RCC 7860 (cell line): ENCODE results near the gene CFDP1.

ENCODE experiments used
- DNase-seq: peaks from one replicate; pipeline ENCODE4 v3.0.0-alpha.2; 2015; ENCODE audit warnings: low spot score
- FAIRE-seq: peaks from 2 replicates; lab custom pipeline; 2012; peaks lifted over from hg19 to GRCh38; lab: Jason Lieb, UNC

Gene CFDP1

DNA sequence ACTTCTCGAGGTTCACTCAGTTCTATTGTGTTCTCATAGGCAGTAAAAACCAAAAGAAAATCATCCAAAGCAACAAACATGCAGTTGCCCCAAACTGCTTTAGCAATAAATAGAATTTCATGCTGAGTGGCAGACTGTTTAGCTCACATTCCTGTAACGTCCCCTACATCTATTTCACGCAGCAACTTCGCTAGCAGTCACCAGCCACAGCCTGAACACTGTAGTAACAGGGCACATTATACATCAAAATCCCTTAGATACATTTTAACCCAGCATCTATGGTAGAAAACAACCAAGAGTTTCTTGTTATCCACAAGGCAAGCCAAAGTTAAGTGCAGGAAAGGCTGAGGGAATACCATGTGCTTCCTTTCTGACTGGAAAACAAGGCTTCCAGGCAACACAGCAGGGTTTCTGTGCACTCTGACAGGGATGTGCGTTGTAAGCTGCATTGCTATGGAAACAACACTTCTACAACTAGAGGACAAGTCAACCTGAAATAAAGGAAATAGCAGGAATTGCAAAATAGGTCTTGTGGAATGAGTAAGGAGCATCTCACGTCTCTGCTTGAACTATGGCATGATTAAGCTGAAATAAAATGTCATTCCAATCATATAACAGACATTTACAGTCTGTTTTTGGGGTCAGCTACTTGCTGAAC, 55.4 kb downstream of the CFDP1 start:
- FAIRE-seq (peak; percentile 61), DNase-seq (peak; percentile 92)

DNA sequence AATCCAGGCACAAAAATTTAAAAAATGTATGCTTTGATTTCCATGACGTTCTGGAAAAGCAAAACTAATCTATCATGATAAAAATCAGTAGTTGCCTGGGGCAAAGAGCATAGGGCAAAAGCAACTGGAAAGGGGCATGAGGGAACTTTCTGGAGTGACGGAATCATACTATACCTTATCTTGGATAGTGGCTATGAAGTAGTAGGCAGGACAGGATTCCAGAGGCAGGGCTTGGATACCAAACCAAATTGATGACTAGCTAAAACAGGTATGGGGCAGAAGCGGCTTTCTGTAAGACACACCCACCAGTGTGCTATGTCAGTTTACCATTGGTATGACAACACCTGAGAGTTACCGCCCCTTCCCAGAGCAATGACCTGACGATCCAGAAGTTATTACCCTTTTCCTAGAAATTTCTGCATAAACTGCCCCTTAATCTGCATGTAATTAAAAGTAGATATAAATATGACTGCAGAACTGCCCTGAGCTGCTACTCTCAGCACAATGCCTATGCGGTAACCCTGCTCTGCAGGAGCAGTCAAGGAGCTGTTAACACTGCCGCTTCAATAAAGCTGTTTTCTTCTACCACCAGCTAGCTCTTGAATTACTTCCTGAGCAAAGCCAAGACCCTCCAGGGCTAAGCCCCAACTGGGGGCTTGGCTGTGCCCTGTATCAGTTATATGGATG, 56.7 kb downstream of the CFDP1 start:
- DNase-seq = no peak
- no peak for FAIRE-seq

GRCh38 chr16:75374388-75374787, 58.9 kb downstream of the CFDP1 start:
- no peak for FAIRE-seq
- no peak for DNase-seq

DNA sequence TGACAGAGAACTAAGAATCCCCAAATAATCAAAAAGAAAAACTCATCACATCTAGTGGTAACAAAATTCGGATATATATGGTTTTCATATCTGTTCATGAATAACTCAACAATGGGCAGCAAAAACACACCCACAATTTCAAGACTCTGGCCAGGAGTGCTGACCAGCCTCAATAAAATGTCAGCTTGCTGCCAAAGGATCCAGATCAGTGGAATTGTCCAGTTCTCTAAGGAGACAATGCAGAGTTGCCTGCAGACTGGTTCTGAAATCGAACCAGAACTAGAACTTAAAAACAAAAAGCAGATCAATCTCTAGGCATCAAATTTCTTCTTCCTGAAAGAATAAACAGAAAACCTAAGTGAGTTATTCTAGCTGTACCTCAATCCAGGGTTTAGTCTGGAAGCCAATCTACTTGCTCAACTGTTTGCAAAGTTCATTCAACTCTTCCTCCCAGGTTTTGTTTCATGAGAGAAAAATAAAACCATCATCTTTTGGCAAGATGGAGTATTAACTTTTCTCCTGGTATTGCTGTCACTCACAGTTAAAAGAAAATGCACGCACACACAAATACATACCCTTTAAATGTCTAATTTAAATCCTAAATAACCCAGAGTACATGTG, 61.0 kb downstream of the CFDP1 start:
- FAIRE-seq (no peak), DNase-seq (no peak)

DNA sequence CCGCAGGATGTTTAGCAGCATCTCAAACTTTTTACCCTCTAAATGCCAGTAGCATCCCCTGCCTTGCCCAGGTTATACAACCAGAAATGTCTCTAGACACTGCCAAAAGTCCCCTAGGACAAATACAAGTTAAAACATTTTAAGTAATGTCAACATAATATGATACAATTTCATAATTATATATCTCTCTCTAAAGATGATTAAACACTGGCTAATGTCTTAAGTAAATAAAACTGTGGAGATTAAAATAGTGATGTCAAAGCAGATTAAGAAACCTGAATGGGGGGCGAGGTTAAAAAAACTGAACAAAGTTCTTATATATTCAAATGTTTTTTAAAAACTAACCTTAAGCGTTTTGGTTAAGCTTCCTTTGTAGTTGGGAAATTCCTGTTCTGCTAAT, 62.1 kb downstream of the CFDP1 start:
- FAIRE-seq (no peak), DNase-seq (no peak)

DNA sequence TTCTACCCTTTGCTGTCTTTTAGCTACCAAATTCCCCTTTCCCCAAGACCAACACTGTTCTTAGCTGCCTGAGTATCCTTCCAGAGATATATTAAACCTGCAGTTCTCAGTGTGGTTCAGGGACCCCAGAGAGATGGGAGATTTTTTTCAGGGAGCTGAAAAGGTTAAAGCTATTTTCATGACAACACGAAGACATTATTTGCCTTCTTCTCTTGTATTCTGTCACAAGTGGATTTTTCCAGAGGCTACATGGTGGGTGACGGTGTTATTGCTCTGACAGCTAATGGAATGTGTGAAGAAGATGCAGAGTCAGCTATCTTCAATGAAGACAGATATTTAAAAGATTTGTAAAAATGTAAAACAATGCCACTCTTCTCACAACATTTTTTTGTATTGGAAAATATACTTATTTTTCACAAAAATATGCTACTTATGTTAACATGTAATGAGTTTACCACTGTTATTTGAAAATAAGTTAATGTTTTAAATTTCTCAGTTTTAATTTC, 69.0 kb downstream of the CFDP1 start:
- no peak for DNase-seq
- no peak for FAIRE-seq

DNA sequence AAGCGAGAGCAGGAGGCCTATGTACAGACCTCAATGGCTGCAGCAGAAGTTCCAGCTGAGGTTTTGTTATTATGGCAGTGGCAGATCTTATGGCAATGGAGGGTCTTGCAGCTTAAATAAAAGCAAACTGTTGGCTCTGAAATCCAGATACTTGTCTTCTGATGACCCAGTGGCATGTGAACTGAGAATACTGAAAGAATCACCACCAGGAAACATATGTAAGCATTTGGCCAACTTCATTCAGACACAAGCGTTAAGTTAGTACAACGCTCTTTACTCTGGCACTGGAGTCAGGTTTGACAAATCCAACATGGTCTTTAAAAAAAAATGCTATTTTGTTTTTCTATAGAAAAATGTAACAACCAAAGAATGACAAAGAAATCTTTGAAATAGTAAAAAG, 70.5 kb downstream of the CFDP1 start:
- FAIRE-seq (no peak), DNase-seq (no peak)

GRCh38 chr16:75361936-75362335, 71.4 kb downstream of the CFDP1 start:
- FAIRE-seq (no peak), DNase-seq (no peak)

DNA sequence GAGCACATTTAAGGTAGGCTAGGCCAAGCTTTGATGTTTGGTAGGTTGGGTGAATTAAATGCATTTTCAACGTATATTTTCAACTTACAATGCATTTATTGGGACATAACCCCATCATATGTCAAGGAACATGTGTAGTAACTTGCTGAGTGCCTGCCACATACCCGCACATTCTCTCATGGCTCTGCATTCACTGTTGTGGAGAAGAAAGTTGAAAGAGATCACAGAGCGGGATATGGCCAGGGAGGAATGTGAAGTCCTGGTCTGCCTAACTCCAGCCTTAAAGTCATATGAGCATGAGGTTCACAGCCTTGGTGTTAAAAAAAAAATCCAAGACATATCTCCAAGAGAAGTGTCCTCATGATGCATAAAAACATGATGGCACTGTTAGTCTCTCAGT, 79.1 kb downstream of the CFDP1 start:
- no peak for DNase-seq
- no peak for FAIRE-seq

GRCh38 chr16:75351183-75351582, 82.1 kb downstream of the CFDP1 start:
- peak; percentile 79 for FAIRE-seq
- peak; percentile 43 for DNase-seq

DNA sequence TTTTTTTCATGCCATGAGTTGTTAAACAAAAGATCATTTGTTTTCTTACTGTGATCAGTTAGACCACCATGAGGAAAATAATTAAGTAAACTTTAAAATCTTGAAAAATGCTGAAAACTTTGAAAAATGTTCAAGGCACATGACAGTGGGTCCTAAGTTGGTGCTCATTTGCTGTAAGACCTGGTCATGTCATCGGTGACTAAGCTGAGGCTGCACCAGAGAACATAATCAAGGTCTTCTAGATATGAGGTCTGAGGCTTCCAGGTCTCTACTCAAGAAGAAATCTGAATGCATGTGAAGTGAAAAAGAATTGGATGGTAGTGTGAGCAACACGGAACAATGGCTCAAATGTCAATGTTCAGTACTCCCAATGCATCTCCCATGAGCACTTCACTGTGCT, 87.6 kb downstream of the CFDP1 start:
- no peak for DNase-seq
- FAIRE-seq = no peak

DNA sequence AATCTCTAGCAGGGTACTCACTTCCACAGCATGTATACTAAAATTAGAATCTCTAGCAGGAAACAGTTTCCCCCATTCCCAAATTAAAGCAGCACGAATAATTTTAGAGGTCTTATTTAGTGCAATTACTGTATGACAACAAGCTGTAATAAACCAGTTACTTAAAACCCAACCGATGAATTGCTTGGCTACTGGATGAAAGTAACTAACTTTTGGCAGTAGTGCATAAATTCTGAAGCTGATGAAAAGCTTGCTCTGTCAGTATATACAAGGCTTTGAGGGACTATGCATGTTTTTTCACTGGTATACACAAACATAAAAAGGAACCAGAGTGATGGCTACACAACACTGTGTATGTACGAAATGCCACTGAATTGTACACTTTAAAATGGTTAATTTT, 89.4 kb downstream of the CFDP1 start:
- DNase-seq (no peak), FAIRE-seq (no peak)

DNA sequence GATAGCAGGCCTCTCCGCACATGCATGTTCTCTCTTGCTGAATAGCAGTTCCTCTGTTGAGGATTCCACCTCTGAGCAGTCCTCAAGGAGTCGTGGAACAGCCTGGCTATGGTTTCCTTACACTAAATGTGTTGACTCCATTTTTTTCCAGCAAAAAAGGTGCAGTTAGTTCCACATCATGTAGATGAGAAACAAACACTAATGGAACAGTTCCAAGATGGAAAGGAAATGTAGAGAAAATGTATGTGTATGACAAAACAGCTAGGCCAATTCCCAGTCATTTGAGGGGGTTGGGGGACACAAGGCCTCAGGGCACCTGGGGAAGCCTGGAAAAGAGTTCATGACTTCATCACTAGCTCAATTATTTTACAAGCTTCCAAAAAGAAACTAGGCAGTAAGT, 90.0 kb downstream of the CFDP1 start:
- no peak for DNase-seq
- no peak for FAIRE-seq

DNA sequence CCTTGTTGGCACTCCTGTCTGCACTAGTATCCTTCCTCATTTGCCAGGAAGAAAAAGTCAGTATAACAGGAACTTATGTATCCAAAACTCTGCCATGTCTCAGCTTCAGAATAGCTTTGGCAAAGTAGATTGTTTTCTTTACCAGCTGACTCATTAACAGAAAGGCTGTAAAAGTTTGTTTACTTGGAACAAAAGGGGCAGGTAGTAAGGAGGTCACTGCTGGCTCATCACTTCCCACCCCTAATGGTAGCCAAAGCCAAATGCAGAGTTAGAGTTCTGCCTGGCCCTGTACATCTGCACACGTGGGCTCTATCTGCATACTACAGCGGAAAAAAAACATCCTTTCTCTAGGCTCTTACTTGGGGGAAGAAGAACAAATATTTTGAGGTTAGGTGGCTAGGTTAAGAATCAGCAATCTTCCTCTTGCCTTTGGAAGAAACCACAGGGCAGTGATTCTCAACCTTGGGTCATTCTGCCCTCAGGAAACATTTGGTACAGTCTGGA, 90.9 kb downstream of the CFDP1 start:
- FAIRE-seq (no peak), DNase-seq (peak; percentile 47)

- FAIRE-seq (no peak), DNase-seq (no peak)
These were observed 91.6 kb downstream of the CFDP1 start for GRCh38 chr16:75341564-75342307.

- peak; percentile 94 for FAIRE-seq
- peak; percentile 86 for DNase-seq
These were observed 92.4 kb downstream of the CFDP1 start for GRCh38 chr16:75340741-75341491.

DNA sequence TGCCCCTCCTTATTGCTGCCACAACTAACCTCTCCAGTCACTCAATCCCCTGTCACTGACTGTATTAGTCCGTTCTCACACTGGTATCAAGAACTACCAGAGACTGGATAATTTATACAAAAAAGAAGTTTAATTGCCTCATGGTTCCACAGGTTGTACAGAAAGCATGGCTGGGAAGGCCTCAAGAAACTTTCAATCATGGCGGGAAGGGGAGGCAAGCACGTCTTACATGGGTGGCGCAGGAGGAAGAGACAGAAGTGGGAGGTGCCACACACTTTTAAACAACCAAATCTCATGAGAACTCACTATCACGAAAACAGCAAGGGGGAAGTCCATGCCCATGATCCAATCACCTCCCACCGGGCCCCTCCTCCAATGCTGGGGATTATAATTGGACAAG, 95.9 kb downstream of the CFDP1 start:
- DNase-seq (no peak), FAIRE-seq (no peak)

DNA sequence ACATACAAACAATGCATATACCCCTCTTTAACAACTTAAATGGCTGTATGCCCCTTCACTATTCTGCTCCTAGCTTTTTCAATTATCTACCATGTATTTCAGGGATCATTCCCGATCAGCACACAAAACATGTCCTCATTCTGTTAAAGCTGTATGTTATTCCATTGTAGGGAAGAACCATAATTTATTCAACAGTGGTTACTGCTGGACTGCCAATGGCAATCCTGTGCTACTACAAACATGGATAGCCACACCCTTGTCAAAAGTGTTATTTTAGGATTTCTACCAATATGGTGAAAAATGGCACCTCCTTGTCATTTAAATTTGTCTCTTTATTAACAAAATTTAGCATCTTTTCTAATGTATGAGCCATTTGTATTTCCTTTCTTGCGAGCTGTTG, 96.8 kb downstream of the CFDP1 start:
- DNase-seq = no peak
- FAIRE-seq = no peak

GRCh38 chr16:75333721-75334163, 99.6 kb downstream of the CFDP1 start:
- no peak for DNase-seq
- FAIRE-seq = no peak

GRCh38 chr16:75329943-75330342, 103.4 kb downstream of the CFDP1 start:
- no peak for DNase-seq
- no peak for FAIRE-seq
